ENCODE measurements around the gene PPFIA1. TPM values are rescaled to one million over a fixed set of nuclear protein-coding genes. Genes with fewer than 3 reads are reported as not detected.

The PPFIA1 gene
- total and polyA plus RNA-seq, 2 of the 13 experiments (the other 11 are each of a cell fraction or from before 2014, with no cell fraction given) = 29.9 to 45.2 TPM

DNA sequence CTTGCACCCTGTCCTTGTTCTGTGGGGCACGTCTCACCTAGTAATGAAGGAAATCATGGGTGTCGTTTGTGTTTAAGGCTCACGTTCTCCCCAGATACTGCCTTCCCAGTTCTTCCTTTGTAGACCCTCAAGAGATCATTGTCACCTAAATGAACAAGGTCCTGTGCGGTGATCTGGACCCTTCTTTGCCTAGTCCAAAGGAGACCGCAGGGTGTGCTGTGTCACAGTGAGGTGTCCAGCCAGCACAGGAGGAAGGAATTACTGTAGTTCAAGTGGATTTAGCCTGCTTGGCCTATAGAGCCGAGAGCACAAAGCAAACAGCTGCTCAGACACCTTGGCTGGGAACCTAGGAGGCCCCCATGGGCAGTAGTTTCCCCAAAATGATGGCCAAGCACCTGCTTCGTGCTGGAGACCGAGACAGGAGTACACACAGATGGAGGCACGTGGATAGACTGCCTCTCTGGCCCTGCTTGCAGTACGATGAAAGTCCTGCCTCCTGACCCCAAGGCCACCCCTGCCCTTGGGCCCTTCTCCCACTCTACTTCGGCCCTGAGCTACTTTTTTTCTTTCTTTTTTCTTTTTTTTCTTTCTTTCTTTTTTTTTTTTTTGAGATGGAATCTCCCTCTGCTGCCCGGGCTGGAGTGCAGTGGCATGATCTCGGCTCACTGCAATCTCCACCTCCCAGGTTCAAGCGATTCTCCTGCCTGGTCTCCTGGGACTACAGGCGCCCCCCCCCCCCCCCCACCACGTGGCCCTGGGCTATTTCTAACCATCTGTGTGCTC lies 19.4 kb upstream of the PPFIA1 start (continued):
- no peak for TF ChIP-seq NCOA2 (CRISPR knock-in tag; IDR thresholded peaks at IDR 0.05)
- TF ChIP-seq ZNF644 (CRISPR knock-in tag; IDR thresholded peaks at IDR 0.05; ENCODE audit: low read depth) = no peak
- TF ChIP-seq TBX2 (CRISPR knock-in tag; IDR thresholded peaks at IDR 0.05; ENCODE audit: borderline replicate concordance) = no peak
- TF ChIP-seq, protein P1, sequence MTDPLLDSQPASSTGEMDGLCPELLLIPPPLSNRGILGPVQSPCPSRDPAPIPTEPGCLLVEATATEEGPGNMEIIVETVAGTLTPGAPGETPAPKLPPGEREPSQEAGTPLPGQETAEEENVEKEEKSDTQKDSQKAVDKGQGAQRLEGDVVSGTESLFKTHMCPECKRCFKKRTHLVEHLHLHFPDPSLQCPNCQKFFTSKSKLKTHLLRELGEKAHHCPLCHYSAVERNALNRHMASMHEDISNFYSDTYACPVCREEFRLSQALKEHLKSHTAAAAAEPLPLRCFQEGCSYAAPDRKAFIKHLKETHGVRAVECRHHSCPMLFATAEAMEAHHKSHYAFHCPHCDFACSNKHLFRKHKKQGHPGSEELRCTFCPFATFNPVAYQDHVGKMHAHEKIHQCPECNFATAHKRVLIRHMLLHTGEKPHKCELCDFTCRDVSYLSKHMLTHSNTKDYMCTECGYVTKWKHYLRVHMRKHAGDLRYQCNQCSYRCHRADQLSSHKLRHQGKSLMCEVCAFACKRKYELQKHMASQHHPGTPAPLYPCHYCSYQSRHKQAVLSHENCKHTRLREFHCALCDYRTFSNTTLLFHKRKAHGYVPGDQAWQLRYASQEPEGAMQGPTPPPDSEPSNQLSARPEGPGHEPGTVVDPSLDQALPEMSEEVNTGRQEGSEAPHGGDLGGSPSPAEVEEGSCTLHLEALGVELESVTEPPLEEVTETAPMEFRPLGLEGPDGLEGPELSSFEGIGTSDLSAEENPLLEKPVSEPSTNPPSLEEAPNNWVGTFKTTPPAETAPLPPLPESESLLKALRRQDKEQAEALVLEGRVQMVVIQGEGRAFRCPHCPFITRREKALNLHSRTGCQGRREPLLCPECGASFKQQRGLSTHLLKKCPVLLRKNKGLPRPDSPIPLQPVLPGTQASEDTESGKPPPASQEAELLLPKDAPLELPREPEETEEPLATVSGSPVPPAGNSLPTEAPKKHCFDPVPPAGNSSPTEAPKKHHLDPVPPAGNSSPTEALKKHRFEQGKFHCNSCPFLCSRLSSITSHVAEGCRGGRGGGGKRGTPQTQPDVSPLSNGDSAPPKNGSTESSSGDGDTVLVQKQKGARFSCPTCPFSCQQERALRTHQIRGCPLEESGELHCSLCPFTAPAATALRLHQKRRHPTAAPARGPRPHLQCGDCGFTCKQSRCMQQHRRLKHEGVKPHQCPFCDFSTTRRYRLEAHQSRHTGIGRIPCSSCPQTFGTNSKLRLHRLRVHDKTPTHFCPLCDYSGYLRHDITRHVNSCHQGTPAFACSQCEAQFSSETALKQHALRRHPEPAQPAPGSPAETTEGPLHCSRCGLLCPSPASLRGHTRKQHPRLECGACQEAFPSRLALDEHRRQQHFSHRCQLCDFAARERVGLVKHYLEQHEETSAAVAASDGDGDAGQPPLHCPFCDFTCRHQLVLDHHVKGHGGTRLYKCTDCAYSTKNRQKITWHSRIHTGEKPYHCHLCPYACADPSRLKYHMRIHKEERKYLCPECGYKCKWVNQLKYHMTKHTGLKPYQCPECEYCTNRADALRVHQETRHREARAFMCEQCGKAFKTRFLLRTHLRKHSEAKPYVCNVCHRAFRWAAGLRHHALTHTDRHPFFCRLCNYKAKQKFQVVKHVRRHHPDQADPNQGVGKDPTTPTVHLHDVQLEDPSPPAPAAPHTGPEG (CRISPR knock-in tag; IDR thresholded peaks at IDR 0.05) = no peak
- TF ChIP-seq ARHGAP35 (CRISPR knock-in tag; IDR thresholded peaks at IDR 0.05; ENCODE audit: borderline replicate concordance) = no peak
- no peak for TF ChIP-seq ATF7 (IDR thresholded peaks at IDR 0.05)
- no peak for TF ChIP-seq ATF7 (CRISPR knock-in tag; IDR thresholded peaks at IDR 0.05)
- no peak for TF ChIP-seq FOXJ3 (CRISPR knock-in tag; IDR thresholded peaks at IDR 0.05; ENCODE audit: borderline replicate concordance)
- TF ChIP-seq, protein P2, sequence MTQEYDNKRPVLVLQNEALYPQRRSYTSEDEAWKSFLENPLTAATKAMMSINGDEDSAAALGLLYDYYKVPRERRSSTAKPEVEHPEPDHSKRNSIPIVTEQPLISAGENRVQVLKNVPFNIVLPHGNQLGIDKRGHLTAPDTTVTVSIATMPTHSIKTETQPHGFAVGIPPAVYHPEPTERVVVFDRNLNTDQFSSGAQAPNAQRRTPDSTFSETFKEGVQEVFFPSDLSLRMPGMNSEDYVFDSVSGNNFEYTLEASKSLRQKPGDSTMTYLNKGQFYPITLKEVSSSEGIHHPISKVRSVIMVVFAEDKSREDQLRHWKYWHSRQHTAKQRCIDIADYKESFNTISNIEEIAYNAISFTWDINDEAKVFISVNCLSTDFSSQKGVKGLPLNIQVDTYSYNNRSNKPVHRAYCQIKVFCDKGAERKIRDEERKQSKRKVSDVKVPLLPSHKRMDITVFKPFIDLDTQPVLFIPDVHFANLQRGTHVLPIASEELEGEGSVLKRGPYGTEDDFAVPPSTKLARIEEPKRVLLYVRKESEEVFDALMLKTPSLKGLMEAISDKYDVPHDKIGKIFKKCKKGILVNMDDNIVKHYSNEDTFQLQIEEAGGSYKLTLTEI (CRISPR knock-in tag; conservative IDR thresholded peaks at IDR 0.05) = no peak
- TF ChIP-seq ZNF382 (CRISPR knock-in tag; IDR thresholded peaks at IDR 0.05; ENCODE audit: borderline replicate concordance) = no peak

Data from HepG2 (cell line).